DMS153 treated with DMSO at 0.1 percent for 48 hours (cell line): Measurements from ENCODE around the gene SRRM5.
A peak's percentile ranks its signal among the peaks of the same experiment; 100 is the strongest.
"Not testable (repeated sequence)": the region's sequence is repeated elsewhere in the genome, so short reads cannot be mapped to it uniquely, and the experiment has no call there.

Experiments used
- DNase-seq: peaks from one replicate; lab custom pipeline; 2025; ENCODE audit not compliant: unreplicated experiment; lab: John Stamatoyannopoulos, UW

The SRRM5 gene

DNA sequence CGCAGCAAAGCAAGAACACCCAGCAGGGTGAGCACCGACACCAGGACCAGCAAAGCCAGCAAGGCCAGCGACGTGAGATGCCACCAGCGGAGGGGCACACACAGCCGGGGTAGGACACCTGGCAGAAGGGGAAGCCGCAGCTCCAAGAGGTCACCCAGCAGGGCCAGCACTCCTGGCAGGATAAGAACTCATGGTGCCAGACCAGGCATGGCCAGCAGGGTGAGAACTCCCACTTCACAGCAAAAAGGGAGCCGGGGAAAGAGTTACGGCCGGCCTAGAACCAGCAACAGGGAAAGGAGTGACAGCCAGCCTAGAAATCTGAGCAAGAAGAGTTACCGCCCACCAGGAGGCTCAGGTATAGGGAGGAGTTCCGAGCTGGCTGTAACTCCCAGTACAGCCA is 486 bp downstream of the SRRM5 start:
- no peak for DNase-seq

DNA sequence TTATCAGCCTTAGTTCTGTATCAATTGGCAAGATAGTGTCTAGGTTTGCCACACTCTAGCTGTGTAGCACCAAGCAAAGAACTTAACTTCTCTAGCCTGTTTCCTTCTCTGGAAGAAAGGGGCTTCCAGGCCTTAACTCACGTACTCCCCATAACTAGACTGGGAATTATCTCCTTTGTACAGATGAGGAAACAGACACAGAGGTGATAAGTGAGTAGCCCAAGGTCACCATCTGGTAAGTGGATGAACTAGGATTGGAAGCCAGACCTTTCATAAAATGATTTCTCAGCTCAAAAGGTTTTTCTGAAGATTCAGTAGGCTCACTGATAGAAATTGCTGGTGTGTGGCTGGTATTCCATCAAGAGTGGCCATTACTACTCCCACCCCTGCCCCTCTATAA is 4.4 kb downstream of the SRRM5 start:
- DNase-seq = no peak

DNA sequence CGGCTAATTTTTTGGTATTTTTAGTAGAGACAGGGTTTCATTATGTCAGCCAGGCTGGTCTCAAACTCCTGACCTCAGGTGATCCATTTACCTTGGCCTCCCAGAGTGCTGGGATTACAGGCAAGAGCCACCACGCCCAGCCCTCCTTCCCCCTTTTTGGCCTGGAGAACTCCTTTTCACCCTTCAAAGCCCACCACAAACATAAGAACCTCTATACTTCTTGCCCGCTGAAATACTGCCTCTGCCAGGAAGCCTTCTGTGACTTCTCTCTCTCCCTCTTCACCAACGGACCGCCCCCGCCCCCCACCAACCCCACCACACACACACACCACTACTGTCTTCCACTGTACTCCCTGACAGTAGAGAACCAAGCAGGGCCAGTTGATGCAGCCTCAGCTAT is 5.1 kb downstream of the SRRM5 start:
- DNase-seq = no peak

DNA sequence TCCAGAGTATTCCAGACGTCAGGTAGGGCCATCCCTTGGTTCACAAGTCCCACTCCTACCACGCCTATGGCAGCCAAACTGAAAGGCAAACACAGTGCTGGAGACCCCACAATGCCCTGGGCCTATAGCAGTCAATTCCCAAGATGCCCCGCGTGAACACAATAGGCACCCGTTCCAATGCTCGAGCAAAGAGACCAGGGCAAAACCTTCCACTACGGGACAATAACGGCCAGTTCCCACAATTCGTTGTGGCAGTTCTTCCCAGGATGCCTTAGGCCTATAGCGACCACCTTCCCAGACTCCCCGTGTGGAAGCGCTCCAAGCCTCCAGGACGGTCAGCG is 7.0 kb downstream of the SRRM5 start:
- peak; percentile 64 for DNase-seq

DNA sequence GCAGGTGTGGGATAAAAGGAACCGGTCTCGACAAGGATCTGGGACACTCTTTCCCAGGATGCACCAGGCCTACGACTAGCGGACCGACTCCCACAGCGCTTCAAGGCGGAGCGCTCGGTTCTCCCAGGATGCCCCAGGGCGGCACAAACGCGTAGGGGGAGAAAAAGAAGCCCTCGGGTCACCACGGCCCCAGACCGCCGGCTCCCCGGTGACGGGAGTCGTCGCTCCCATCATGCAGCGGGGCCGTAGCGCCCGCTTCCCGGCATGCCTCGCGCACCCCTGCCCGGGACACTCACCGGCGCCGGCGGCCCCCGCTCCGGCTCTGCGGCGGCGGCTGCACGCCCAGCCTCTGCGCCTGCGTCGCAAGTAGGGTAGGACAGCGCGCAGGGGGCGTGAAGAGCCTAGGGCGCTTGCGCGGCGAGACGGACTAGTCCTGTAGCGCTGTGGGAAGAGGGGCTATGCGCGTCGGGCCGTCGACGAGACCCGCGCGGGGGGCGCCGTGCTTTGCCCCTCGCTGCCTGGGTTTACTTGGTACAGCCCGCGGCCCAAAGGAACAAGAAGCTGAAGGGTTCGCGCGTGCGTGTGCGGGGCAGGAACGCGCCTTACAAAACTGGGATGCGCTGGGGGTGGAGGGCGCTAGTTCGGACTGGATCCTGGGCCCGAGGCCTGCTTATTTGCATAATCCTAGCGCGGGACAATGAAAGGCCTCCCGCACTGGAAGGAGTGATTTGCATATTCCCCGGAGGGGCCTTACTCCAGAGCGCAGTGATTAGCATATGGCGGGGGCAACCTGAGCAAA is 7.6 kb downstream of the SRRM5 start, which contains the start of gene ZNF428:
Gene ZNF428 (minus strand): TSS at position 368 of the 799 bp plus-strand sequence. CDS start 5,325 bp downstream, outside the sequence.
- DNase-seq = peak; percentile 89

DNA sequence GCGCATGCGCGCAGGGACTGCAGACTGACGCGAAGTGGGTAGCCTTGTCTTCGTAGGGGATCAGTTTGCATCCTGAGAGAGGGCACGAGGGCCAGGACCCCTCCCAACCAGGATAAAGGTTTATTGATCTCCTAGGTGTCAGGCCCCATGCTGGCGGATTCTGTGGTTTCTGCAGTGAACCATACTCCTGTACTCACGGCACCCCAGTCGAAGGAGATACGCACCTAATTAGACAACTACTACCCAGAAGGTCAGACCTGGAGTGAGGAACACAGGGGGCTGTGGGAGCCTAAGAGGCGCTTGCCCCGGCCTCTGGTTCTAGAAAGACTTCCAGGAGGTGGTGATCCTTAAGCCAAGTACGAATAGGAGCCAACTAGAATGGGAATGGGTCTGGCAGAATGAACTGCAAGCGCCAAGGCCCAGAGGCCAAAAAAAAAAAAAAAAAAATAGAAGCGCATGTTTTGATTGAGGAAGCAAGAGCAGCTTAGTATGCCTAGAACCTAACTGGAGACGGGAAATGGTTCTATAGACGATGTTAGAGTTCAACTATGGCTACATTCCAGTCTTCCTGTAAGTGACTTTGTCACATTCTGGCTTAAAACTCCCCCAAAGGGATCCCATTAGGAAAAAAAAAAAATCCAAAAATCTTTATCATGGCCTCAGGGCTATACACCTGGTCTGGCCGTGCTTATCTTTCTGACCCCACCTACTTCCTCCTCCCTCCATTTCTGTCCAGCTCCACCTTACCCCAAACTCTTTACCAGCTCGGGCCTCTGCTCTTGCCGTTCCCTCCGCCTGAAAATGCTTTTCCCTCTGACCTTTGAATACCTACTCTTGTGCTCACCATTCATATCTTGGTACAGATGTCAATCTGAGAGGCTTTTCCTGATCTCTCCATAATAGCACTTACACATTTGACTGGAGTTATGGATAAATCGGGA is 8.4 kb downstream of the SRRM5 start:
- DNase-seq = no peak

DNA sequence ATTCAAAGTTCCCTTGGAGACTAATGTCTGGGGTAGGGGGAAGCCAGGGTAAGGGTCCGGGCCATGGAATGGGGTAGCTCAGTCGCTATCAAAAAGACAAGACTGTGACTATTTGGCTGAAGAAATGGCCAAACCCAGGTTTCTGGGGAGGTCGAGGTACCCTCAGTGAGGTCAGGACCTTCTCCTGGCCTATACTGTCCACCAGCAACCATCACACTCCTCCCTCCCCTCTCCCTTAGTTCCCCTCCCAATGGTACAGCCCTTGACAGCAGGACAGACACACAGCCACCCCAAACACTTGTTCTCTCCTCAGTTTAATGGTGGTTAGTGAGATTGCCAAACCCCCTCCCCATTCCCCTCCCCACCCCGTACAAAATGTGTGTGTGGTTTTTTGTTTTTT is 10.2 kb downstream of the SRRM5 start:
- no peak for DNase-seq

DNA sequence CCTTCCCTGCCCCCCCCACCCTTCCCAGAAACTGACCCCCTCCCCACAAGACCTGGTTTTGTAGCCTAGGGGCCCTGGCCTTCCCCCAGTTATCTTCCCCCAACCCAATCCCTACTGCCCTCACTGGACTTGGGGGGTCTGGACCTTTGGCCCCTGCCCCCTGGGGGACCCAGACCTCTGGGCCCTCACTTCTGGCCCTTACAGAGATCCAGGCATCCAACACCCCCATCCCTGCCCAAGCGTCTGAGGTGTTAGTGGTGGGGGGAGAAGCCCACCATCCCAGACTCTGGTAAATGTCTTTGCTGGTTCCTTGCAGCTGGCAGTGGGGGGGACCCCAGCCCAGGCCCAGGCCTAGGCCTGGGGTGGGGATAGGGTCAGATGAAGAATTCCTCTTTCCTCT is 11.1 kb downstream of the SRRM5 start:
- DNase-seq = no peak

DNA sequence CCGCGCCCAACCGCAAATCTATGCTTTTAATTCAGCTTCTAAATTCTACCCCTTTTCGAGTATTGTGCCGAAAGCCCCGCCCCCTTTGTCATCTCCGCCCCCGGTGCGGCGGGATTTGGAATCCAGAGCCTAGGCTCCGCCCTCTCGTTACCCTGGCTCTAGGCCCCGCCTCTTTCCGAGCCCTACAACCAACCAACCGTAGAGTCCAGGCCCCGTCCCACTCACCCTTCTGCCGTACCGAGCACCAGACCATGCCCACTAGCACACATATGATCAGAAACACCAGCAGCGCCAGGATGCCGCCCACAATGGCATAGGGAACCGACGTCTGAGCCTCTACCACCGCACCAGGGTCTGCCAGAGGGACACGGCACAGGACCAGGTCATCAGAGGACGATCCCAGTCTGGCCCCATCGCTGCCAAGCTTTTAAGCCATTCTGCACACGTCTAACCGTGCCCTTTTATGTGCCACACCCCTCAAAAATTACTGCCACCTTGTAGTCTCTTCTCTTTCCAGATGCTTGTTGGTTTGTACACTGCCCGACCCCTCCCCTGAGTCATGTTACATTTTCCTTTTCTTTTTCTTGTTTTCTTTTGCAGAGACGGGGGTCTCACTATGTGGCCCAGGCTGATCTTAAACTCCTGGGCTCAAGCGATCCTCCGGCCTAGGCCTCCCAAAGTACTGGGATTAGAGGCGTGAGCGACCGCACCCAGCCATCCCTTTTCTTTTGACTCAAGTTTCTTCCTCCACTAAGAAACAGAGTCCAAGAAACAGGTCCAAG is 12.2 kb downstream of the SRRM5 start:
- no peak for DNase-seq

DNA sequence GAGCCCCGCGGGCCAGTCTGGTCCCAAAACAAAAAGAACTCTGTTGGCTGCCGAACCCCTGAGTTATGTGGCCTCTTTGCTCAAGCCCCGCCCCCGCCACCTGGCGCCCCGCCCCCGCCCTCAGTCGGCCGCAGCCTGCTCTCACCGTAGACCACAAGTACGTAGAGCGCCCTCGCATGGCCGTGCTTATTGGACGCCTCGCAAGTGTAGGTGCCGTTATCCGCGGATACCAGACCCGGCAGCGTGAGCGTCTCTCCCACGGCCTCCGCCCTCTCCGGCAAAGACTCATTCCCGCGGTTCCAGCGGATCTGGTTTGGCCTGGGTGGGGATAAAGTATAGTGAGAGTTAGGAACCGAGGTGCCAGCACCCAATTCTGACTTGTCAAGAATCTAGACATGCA is 13.0 kb downstream of the SRRM5 start:
- DNase-seq = no peak

DNA sequence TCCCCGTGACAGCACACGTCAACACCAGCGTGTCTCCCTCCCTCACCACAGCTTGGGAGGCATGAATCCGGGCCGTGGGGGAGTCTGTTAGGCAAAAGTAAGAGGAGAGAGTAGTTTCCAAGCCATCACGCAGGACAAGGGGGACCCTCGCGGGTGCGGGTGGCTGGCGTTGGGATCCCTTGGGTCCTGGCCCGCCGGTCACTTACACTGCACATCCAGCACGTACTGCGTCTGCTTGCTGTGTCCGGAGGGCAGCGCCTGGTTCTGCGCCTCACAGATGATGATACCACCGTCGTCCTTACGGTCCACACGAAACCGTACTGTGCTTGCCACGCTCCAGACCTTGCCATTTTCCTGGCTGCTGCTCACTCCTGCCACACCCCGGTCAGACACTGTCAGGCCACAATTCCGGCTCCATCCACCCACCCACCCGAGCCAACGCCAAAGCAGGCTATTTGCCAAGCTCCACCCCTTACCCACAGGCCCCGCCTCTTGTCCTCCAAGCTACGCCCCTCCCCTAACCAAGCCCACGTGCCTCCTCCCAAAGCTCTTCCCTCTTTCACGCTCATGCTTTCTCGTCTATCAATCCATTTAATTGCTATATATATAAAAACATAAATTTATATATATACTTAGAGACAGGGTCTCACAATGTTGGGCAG is 14.2 kb downstream of the SRRM5 start:
- no peak for DNase-seq

DNA sequence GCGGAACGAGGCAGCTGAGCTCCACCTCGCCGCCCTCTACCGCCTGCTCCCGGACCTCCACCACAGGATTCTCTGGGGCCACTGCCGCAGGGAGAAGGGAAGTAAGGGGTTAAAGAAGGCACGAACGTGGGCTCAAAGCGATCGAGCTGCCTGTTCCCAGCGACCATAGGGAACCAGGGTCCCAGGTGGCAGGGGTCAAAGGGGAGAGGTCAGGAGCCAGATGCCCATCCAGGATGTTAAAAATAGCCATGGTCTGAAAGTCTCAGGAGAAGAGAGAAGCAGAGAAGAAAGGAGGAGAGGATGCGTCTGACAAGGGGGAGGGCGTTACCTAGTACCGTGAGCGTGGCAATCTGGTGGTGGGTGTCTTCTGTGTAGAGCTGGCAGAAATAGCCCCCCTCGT is 14.9 kb downstream of the SRRM5 start:
- no peak for DNase-seq

DNA sequence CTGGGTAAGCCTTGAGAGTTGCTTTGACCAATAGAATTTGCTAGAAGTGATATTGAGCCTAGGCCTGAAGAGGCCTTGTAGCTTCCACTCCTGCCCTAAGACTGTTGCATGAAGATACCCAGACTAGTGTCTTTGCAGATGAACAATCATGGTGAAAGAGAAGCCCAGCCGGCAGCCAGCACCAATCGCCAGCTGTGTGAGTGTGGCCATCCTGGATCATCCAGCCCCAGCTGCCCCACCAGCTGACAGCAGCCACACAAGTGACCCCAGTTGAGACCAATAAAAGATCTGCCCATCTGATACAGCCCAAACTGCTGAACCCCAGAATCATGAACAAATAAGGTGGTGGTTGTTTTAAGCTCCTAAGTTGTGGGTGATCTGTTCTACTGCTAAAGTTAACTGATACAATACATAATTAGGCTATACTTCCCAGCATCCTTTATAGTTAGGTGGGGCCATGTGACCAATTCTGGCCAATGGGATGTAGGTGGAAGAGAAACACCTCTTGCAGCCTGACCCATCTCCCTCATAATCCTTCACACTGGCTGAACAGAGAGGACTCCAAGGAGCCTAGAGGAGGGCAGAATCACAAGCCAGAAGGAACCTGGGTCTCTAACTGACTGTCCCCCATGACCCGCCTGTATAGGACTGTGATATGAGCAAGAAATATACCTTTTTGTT is 16.9 kb downstream of the SRRM5 start:
- no peak for DNase-seq

DNA sequence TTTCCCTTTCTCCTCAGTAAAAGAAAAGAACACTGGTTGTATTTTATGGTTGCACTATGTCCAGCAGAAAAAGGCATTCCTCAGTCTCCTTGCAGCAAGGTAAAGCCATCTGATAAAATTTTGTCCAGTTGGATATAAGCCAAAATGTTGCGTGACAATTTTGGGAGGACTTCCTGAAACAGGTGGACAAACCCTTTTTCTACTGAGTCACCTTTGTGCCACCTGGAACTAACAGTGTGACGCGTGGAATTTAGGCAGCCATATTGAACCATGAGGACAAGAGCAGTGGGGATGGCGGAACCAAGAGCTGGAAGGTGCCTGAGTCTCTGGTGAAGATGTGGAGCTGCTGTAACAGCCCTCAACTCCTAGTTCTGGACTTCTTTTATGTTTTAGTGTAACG is 19.6 kb downstream of the SRRM5 start:
- no peak for DNase-seq

DNA sequence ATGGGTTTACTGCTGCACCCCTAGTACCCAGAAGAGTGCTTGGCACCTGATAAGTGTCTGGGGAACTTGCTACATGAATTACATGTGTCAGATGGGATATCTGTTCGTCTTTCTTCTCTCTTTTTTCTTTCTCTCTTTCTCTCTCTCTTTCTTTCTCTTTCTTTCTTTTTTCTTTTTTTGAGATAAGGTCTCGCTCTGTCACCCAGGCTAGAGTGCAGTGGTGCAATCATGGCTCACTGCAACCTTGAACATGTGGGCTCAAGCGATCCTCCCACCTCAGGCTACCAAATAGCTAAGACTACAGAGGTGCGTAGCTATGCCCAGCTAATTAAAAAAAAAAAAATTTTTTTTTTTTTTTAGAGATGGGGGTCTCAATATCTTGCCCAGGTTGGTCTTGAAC is 21.6 kb downstream of the SRRM5 start:
- no peak for DNase-seq

DNA sequence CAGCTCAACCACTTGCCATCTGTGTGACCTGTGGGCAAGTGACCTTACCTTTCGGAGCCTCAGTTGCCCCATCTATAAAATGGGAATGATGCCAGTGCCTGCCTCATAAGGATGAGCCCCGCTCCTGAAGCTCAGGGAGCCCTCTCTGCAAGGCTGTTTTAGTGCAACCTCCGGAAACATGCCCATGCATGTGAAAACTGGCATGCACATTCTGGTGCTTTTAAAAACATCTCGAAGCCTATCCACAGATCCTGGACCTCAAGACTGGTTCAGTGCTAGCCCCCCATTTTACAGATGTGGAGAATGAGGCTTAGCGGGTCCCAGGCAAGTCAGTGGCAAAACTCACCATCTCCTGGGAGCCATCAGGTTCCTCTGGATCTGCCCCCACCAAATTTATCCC is 22.2 kb downstream of the SRRM5 start:
- no peak for DNase-seq

DNA sequence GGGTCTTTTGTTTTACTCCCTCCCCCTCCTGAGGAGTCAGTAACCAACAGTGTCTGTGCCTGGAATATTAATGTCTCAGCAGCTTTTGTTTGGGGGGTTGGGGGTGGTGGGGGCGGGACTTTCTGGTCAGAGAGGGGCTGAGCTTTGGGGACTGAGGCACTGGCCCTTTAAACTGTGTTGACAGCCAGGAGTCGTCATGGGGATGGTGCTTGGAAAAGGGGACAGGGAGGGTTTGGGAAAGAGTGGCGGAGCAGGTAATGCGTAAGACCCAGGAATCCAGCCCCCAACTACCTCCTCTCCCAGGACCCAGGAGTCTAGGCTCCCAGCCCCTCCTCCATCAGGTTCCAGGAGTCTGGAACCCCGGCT is 22.6 kb downstream of the SRRM5 start:
- no peak for DNase-seq

DNA sequence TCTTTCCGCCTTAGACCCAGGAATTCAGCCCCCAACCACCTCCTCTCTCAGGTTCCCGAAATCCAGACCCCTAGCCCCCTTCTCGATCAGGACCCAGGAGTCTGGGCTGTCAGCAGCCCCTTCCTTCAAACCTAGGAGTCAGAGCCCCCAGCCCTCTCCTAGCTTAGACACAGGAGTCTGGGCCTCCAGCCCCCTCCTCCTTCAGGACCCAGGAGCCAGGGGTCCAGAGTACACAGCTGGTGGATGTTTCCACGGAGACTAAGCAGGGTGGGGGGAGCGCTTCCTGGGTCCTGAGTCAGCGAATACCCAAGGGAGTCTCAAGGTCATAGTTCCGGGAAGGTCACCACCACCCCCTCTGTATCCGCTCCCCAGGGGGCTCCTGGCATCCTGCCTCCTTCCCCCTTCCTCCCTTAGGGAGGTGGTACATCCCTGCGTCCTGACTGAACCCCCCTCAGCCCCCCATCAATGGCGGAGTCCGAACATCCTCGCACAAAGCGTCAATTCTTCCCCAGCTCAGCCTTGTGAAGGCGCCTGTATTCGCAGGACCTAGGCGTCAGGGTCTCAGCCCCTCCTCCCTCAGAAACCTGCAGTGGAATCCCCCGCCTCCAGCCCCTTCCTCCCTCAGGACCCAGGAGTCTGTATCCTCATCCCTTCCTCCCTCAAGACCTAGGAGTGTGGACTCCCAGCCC is 23.1 kb downstream of the SRRM5 start:
- DNase-seq = no peak

DNA sequence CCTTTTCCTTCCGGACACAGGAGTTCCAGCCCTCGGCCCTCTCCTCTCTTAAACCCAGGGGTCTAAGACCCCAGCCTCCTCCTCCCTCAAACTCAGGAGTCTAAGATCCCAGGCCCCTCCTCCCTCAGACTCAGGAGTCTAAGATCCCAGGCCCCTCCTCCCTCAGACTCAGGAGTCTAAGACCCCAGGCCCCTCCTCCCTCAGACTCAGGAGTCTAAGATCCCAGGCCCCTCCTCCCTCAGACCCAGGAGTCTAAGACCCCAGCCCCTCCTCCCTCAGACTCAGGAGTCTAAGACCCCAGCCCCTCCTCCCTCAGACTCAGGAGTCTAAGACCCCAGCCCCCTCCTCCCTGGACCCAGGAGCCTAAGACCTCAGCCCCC is 23.7 kb downstream of the SRRM5 start:
- DNase-seq = not testable (repeated sequence)

DNA sequence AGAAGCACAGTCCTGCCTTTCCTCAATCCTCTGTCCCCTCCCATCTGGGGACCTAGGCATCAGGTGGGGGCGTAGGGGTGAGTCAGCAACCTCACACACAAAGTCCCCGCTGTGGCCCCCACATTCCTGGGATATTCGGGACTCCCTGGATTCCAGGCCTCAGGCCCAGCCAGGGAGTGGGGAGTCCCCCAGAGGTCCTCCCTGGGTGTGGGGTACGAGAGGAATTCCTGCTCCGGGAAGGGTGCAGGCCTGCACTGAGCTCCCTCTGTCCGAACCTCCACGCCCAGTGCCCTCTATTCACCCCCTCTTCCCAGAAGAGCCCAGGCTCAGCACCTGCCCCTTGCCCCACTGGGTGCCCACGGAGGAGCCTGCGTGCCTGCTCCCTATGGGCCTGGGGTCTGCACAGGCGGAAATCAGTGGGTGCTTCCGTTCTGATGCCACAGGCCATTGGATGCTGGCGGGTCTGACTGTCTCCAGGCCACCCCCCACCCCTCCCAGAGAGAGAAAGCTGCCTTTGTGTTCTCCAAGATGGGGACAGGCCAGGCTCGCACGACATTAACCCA is 24.3 kb downstream of the SRRM5 start:
- no peak for DNase-seq
